Raji (cell line): ENCODE measurements around the gene USP10.

ENCODE experiments used
- POLR2A ChIP-seq: IDR thresholded peaks from 2 replicates; pipeline ENCODE4 v1.6.1; 2011; ENCODE audit warnings: low read depth, low read length, control low read depth; ENCODE audit not compliant: insufficient read depth

Gene USP10

GRCh38 chr16:84818133-84818532 is 118.3 kb downstream of the USP10 start:
- TF ChIP-seq POLR2A, result no peak

- TF ChIP-seq POLR2A, result no peak
These were observed 119.3 kb downstream of the USP10 start for GRCh38 chr16:84818989-84819643.

DNA sequence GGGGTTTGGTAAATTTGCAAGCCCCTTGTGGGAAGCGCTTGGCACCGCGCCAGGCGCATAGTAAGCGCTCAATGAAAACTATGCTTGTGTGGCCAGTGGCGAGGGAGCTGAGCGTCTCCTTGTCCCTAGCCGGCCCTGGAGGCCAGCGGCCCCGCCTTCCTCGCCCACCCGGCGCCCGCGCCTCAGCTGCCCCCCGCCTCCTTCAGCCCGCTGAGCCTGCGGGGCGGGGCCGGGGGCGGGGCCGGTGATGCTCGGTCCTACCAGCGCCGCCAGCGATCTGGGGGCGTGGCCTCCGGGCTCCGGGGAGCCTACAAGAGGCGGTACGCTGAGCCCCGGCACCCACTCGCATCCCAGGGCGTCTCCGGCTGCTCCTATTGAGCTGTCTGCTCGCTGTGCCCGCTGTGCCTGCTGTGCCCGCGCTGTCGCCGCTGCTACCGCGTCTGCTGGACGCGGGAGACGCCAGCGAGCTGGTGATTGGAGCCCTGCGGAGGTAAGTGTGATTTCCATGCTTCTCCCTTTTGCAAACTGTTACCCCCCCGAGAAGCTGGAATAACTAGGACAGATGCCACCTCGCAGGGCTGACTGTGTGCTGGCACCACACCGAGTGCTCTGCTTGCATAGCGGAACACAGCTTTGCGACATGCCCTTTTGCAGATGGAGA is 120.0 kb downstream of the USP10 start, which contains the start of gene CRISPLD2:
TSS of gene CRISPLD2 (plus strand) at position 342 of the 661 bp plus-strand sequence. CDS start 18,511 bp downstream, outside the sequence.
- no peak for TF ChIP-seq POLR2A

- no peak for TF ChIP-seq POLR2A
These were observed 120.5 kb downstream of the USP10 start for GRCh38 chr16:84820305-84820684.

DNA sequence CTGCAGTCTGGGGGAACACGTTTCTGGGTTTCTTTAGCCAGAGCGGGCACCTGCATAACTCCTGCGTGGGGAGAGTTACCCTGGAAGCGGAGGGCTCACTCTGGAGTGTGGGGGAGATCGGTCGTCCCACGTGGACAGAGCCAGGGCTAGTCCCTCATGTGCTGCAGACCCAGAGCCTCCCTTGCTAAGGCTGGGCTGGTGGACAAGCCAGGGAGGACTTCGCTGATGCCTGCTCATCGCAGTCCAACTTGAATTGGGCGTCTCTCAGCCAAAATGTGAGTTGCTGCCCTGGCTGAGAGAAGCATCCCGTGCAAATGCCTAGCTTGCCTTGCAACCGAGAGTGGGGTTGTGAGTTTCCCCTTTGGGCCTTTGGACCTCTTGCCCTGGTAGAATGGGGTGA is 121.0 kb downstream of the USP10 start:
- TF ChIP-seq POLR2A, result no peak

DNA sequence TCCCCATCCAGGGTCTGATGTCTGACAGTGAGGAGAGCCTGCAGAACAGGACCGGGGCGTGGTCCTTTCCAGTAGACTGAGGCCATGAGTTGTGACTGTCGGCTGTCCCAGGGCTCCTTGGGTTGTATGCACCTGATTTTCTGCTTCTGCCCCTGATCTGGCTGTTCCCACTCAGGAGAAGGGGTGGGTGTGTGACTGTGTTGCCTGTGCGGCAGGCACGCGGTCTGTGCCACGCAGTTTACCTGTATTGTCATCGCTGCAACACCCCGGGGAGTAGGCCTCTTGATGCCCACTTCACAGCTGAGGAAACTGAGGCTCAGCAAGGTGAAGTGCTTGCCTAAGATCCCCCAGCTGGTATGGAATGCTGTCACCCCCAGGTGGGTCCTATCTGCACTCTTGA is 121.4 kb downstream of the USP10 start:
- no peak for TF ChIP-seq POLR2A

DNA sequence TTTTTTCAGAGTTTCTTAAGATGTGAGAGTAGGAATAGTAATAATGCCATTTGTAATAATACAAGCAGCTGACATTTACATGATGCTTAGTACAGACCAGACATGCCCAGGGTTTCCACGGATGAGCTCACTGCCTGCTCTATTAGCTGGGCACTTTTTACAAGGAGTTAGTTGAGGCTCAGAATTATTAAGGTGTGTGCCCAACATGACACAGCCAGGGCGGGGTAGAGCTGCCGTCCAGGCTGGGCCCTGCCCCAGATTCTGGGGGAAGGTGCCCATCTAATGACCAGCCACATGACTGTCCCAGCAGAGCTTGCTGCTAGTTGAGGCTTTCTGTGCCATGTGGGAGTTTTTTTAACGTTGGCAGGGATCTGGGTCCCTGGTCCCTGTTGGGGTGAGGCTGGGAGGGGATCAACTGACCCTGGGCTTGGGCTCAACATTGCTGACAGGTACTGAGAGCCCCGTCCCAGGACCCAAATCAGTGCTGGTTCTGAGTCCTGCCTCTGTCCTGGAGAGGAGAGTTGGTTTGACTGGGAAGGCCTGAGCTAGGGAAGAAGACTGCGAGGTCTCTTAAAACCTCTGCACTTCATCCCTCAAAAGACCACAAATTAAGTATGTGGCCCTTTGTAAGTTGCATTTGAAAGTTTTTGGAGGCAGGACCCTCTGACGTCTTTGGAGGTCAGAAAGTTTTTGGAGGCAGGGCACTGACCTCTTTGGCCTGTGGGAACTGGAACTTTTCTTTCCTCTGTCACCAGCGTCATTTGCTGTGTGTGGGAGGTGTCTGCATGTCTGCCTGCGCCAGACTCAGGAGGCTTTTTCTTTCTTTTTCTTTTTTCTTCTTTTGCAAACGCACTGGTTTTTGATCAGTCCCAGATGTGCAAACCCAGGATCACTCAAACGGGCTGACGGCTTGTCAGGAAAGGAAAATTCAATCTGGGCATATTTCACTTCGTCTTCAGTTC is 122.2 kb downstream of the USP10 start:
- TF ChIP-seq POLR2A, result no peak

GRCh38 chr16:84822990-84823389 is 123.2 kb downstream of the USP10 start:
- no peak for TF ChIP-seq POLR2A

DNA sequence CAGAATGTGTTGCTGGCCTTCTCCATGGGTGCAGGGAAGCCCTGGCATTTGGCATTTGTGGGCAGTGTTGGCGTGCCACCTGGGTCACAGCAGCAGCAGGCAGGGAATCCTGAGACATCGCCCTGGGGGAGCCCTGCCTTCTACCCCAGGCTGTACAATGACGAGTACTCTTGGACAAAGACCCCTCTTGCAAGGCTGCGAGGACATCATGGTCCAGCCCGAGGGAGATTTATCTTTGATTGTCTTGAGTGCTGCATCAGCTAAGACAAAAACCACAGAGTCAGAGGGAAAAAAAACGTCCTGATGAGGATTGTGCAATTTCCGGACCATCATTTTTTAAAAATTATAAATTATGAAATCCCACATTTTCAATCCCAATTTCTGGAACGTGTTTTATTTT is 123.7 kb downstream of the USP10 start:
- no peak for TF ChIP-seq POLR2A

GRCh38 chr16:84823926-84824325 is 124.1 kb downstream of the USP10 start:
- TF ChIP-seq POLR2A, result no peak

DNA sequence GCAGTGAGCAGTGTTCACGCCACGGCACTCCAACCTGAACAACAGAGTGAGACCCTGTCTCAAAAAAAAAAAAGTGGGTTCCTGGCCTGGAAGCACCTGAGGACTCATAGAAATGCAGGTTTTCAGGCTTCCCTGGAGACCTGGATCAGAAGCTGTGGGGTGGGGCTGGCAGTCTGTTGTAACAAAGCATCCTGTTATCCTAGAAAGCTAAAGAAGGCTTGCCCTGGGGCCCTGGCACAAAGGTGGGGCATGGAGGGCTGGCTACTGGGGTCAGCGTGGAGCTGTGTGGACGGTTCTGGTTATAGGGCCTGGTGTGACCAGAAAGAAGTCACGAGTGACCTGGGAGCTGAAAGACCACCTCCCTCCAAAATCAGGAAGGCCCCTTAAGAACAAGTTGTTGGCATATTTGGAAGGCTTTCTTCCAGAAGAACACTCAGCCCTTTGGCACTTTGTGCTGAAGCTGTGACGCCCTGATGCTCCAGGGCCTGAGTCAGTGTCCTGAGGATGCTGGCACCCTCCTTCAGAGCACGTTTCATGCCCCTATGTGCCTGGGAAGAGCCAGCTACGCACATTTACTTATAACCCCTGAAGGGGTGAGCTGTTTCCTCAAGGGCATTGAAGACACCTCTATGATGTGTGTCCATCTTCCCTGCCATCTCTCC is 126.2 kb downstream of the USP10 start:
- no peak for TF ChIP-seq POLR2A

DNA sequence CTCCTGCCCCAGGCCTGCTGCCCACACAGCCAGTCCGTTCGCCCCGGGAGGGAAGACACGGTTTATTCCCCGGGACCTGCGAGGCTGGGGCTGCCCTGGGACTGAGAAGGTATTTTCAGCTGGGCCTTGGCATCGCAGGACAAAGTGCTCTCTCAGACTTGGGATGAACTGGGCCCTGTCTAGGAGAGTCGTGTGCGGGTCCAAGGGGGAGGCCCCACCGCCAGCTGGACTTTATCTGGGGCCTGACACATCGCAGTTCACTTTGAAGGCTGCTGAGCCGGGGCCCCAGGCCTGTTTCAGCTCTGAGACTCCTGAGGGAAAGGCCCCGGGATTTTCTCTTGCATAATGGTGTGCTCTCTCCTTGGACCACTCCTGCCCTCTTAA is 126.8 kb downstream of the USP10 start:
- no peak for TF ChIP-seq POLR2A

- TF ChIP-seq POLR2A, result no peak
These were observed 127.4 kb downstream of the USP10 start for GRCh38 chr16:84827131-84827574.

GRCh38 chr16:84827897-84828296 is 128.1 kb downstream of the USP10 start:
- TF ChIP-seq POLR2A, result no peak

DNA sequence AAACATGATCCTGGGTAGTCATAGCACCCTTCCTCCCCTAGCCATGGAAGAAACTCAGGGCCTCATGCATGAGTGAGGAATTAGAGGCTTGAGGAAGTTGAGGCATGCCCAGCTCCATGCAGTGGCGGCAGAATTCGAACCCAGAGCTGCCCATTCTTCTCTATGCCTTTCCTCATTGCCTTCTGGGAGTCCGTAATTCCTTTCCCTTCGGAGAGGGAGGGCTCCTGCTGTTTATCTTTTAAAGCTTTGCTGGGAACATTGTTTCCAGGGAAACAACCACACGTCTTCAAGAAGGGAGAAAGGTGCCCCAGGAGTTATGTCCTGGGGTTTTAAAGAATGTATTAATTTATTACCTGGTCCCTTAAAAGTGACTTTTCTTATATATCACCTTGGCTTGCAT is 128.5 kb downstream of the USP10 start:
- no peak for TF ChIP-seq POLR2A
